MM.1S (cell line): ENCODE data around the gene ARFGAP1.

ENCODE experiments used
- EZH2 ChIP-seq: fragments of 300-600 bp; sonication (generic); optimal IDR thresholded peaks from 2 replicates; pipeline ENCODE3; 2017; ENCODE audit warnings: low read depth, mild to moderate bottlenecking, antibody characterized with exemption, low read length, mixed read lengths
- EZH2phosphoT487 ChIP-seq: fragments of 300-600 bp; sonication (generic); IDR thresholded peaks from 2 replicates; pipeline ENCODE4 v1.6.1; 2018; ENCODE audit warnings: antibody characterized with exemption, low read length
- TF ChIP-seq, protein P1 (sequence below): fragments of 300-600 bp; sonication (generic); IDR thresholded peaks from 2 replicates; pipeline ENCODE4 v1.5.1; 2016; ENCODE audit warnings: antibody characterized with exemption, low read length, mixed read lengths

DNA sequence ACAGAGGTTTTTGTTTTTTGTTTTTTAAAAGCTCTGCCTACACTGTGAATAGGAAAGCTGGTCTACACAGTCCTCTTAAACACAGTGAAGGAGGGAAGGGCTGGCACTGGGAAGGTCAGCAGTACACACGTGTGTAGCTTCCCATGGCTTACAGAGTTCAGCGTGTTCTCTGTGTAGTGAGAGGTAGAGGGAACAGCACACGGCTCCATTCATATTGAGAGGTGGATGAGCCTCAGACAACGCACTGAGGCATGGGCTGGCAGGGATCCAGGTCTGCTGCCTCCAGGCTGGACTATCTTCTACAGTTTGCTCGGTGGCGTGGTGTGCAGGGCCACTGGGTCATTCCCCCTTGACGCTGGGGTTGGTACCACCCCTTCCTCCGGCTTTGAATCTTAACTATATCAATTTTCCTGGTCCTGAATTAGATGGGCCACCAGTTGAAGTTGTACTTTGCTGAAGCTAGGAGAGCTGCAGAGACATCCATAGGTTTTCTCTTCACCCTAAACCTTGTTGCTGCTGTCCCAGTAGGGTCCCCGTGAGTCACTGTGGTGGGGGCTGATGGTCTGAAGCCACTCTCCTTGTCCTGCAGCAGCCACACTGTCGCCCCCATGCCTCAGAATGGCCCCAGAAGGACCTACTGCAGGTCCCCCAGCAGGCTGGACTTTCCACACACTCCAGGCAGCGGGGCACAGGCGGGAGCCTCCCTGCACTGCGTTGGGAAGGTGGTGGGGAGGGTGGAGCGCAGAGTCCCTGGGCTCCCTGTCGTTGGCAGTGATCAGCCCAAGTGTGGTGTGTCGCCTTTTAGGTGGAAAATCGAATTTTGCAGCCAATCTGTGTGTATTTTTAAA, 2.0 kb downstream of the ARFGAP1 start:
- TF ChIP-seq, protein P1, sequence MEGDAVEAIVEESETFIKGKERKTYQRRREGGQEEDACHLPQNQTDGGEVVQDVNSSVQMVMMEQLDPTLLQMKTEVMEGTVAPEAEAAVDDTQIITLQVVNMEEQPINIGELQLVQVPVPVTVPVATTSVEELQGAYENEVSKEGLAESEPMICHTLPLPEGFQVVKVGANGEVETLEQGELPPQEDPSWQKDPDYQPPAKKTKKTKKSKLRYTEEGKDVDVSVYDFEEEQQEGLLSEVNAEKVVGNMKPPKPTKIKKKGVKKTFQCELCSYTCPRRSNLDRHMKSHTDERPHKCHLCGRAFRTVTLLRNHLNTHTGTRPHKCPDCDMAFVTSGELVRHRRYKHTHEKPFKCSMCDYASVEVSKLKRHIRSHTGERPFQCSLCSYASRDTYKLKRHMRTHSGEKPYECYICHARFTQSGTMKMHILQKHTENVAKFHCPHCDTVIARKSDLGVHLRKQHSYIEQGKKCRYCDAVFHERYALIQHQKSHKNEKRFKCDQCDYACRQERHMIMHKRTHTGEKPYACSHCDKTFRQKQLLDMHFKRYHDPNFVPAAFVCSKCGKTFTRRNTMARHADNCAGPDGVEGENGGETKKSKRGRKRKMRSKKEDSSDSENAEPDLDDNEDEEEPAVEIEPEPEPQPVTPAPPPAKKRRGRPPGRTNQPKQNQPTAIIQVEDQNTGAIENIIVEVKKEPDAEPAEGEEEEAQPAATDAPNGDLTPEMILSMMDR = no peak
- TF ChIP-seq EZH2 (no peak), EZH2phosphoT487 (no peak)
